GM13977 (cell line): ENCODE results near the gene PLSCR2.

Source experiments
- DNase-seq: peaks from one replicate; pipeline ENCODE4 v3.0.0; 2012; ENCODE audit warnings: low spot score
- CTCF ChIP-seq: IDR thresholded peaks from 2 replicates; pipeline ENCODE4 v1.5.1; 2012; ENCODE audit warnings: mild to moderate bottlenecking, control low read depth; ENCODE audit not compliant: insufficient read depth; ENCODE audit errors: extremely low read depth, missing control alignments
- in situ Hi-C: fragments of 300-500 bp; cut with MboI; formaldehyde crosslinking; loops from one replicate; pipeline ENCODE4 v1.12.0; 2022; ENCODE audit warnings: low sequenced_read_pairs, low pct_unique_long_range_greater_than_20kb, mixed read lengths, inconsistent platforms; ENCODE audit not compliant: unreplicated experiment

The PLSCR2 gene

GRCh38 chr3:146468671-146469149 is 651 bp downstream of the PLSCR2 start:
- DNase-seq = no peak
- in situ Hi-C loops = no loop called here
- no peak for TF ChIP-seq CTCF

- no peak for TF ChIP-seq CTCF
- DNase-seq = no peak
- in situ Hi-C loops = no loop called here
Observed at GRCh38 chr3:146468234-146468633, 1.1 kb downstream of the PLSCR2 start.

- DNase-seq = no peak
- in situ Hi-C loops = no loop called here
- no peak for TF ChIP-seq CTCF
Observed at GRCh38 chr3:146466604-146467003, 2.8 kb downstream of the PLSCR2 start.

- in situ Hi-C loops = no loop called here
- DNase-seq = no peak
- no peak for TF ChIP-seq CTCF
Observed at GRCh38 chr3:146465693-146466465, 3.5 kb downstream of the PLSCR2 start.

- no peak for DNase-seq
- TF ChIP-seq CTCF = no peak
- in situ Hi-C loops = no loop called here
Observed at GRCh38 chr3:146464783-146465182, 4.6 kb downstream of the PLSCR2 start.

GRCh38 chr3:146464005-146464595 is 5.3 kb downstream of the PLSCR2 start:
- in situ Hi-C loops = no loop called here
- no peak for DNase-seq
- no peak for TF ChIP-seq CTCF
